Left hindlimb (tissue), 1 donor: ENCODE data around the gene PLA2G12A.

Experiments used
- DNase-seq: peaks from one replicate; pipeline ENCODE4 v3.0.0-alpha.2; 2018

Gene PLA2G12A

GRCh38 chr4:109675843-109676242, 54.0 kb downstream of the PLA2G12A start:
- DNase-seq: no peak

GRCh38 chr4:109675181-109675580, 54.7 kb downstream of the PLA2G12A start:
- DNase-seq: no peak

GRCh38 chr4:109673303-109673702, 56.6 kb downstream of the PLA2G12A start:
- no peak for DNase-seq

GRCh38 chr4:109672169-109672930, 57.5 kb downstream of the PLA2G12A start:
- DNase-seq: no peak

GRCh38 chr4:109671350-109671749, 58.5 kb downstream of the PLA2G12A start:
- DNase-seq: no peak

- DNase-seq: no peak
These were observed 63.9 kb downstream of the PLA2G12A start for GRCh38 chr4:109665783-109666485.

- DNase-seq: no peak
These were observed 67.1 kb downstream of the PLA2G12A start for GRCh38 chr4:109662771-109663170.

- DNase-seq: no peak
These were observed 67.8 kb downstream of the PLA2G12A start for GRCh38 chr4:109662116-109662515.
